ENCODE measurements around the gene MAP4K2. TPM values are rescaled to one million over a fixed set of nuclear protein-coding genes. Genes with fewer than 3 reads are reported as not detected.

Gene MAP4K2
- total RNA-seq, 1 donor from 2014 or later = 12.7 TPM

DNA sequence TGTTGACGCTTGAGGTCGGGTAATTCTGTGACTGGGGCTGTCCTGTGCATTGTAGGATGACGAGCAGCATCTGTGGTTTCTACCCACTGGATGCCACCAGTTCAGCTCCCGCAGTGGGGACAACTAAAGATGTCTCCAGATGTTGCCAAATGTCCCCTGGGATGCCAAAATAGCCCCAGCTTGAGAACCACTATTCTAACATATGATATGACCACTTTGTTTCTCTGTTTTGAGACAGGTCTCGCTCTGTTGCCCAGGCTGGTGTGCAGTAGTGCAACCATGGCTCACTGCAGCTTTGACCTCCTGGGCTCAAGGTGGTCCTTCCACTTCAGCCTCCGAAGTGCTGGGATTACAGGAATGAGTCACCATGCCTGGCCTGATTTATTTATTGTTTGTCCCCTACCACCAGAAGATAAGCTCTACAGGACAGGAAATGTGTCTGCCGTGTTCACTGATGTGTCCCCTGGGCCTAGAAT is 11.7 kb upstream of the MAP4K2 start:
- H3K27me3 Mint-ChIP-seq = no peaks in the 10 kb centered on the region
- no peak overlapping the region for H3K27ac Mint-ChIP-seq
- TF ChIP-seq CTCF (IDR thresholded peaks at IDR 0.05; ENCODE audit: unreplicated experiment) = no peak
- DNase-seq (ENCODE audit: low spot score, unreplicated experiment) = no peak
- H3K4me1 Mint-ChIP-seq (ENCODE audit: low read depth) = peaks cover 4% of the 10 kb centered on the region
- no peaks in the 10 kb centered on the region for H3K36me3 Mint-ChIP-seq (ENCODE audit: insufficient read depth)
- H3K4me3 Mint-ChIP-seq (ENCODE audit: low read depth) = no peak overlapping the region
- no peaks in the 10 kb centered on the region for H3K9me3 Mint-ChIP-seq (ENCODE audit: low read depth)

DNA sequence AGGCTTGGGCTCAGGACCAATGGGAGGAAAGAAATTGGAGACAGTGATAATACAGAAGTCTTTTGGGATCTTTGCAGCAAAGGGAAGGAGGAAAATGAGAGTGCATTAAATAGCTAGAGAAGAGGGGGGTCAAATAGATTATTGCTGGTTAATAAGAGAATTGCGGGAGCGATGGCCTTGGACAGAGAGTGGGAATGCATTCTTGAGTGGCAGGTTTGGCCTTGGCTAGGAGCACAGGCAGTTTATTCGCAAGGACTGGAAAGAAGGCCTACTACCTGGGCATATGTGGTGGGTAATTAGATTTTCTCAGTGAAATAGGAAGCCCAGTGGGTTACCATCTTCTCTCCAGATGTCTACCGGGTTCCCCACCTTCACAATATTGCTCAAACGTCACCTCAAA is 10.8 kb upstream of the MAP4K2 start:
- Mint-ChIP-seq H3K9me3 (ENCODE audit: low read depth) (no peaks in the 10 kb centered on the region), H3K36me3 (ENCODE audit: insufficient read depth) (no peaks in the 10 kb centered on the region), H3K27ac (no peak overlapping the region), H3K4me1 (ENCODE audit: low read depth) (peaks cover 10% of the 10 kb centered on the region), H3K27me3 (no peaks in the 10 kb centered on the region), H3K4me3 (ENCODE audit: low read depth) (no peak overlapping the region)
- DNase-seq (ENCODE audit: low spot score, unreplicated experiment) = no peak
- TF ChIP-seq CTCF (IDR thresholded peaks at IDR 0.05; ENCODE audit: unreplicated experiment) = no peak

DNA sequence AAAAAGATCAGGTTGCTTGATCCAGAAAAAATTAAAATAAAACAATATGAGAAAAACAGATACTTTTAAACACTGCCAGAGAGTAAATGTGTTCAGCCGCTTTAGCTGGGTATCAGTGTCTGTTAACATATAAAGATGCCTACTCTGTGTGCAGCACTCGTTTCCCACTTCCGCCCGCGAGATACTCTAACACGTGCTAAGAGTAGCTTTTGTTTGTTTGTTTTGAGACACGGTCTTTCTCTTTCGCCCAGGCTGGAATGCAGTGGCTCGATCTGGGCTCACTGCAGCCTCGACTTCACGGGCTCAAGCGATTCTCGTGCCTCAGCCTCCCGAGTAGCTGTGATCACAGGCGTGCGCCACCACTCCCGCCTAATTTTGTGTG is 7.9 kb upstream of the MAP4K2 start:
- no peak for TF ChIP-seq CTCF (IDR thresholded peaks at IDR 0.05; ENCODE audit: unreplicated experiment)
- Mint-ChIP-seq H3K27me3 (no peaks in the 10 kb centered on the region), H3K27ac (peak overlapping the region; percentile 96), H3K4me1 (ENCODE audit: low read depth) (peaks cover 10% of the 10 kb centered on the region), H3K4me3 (ENCODE audit: low read depth) (peak overlapping the region; percentile 96), H3K9me3 (ENCODE audit: low read depth) (no peaks in the 10 kb centered on the region), H3K36me3 (ENCODE audit: insufficient read depth) (peaks cover 3% of the 10 kb centered on the region)
- DNase-seq (ENCODE audit: low spot score, unreplicated experiment) = no peak

DNA sequence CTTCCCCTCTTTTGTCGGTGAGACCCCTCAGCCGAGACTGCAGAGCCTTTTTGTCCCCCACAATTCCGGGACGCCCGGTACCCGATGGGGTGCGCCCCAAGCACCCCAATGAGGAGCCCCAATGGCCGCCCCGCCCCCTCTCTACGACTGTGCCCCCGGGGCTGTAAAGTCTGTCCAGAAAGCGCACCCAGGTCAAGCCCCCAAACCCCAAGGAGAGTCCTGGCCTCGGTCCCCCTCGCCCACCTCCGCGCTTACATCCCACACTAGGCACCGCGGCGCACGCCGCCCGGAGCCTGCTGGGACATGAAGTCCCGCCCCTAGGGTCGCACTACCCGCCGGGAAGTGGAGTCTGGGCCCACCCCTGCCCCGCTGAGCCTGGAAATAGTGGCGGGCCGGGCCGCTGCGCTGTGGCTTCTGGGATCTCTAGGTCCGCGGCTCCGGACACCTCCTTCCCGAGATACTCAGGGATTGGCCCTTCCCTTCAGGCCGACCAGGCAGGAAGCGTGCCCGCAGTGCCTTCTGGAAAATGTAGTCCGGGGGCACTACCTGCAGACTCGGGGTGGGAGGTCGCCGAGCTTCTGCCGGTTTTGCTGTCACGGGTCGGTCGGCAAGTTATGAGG is 7.4 kb upstream of the MAP4K2 start, which contains the start of gene MEN1:
Gene MEN1 (minus strand): TSS at position 281 of the 620 bp plus-strand sequence. CDS start 442 bp downstream, outside the sequence.
- DNase-seq (ENCODE audit: low spot score, unreplicated experiment) = peak; percentile 93
- H3K9me3 Mint-ChIP-seq (ENCODE audit: low read depth) = no peaks in the 10 kb centered on the region
- peaks cover 9% of the 10 kb centered on the region for H3K4me1 Mint-ChIP-seq (ENCODE audit: low read depth)
- no peak for TF ChIP-seq CTCF (IDR thresholded peaks at IDR 0.05; ENCODE audit: unreplicated experiment)
- peak within 1 kb of the TSS; percentile 96 for H3K27ac Mint-ChIP-seq
- H3K27me3 Mint-ChIP-seq = no peaks in the 10 kb centered on the region
- peaks cover 4% of the 10 kb centered on the region for H3K36me3 Mint-ChIP-seq (ENCODE audit: insufficient read depth)
- H3K4me3 Mint-ChIP-seq (ENCODE audit: low read depth) = peak within 1 kb of the TSS; percentile 96

- DNase-seq (ENCODE audit: low spot score, unreplicated experiment) = peak; percentile 33
- Mint-ChIP-seq H3K4me1 (ENCODE audit: low read depth) (peaks cover 9% of the 10 kb centered on the region), H3K4me3 (ENCODE audit: low read depth) (peak overlapping the region; percentile 96), H3K27ac (peak overlapping the region; percentile 96), H3K27me3 (no peaks in the 10 kb centered on the region), H3K9me3 (ENCODE audit: low read depth) (no peaks in the 10 kb centered on the region), H3K36me3 (ENCODE audit: insufficient read depth) (peaks cover 4% of the 10 kb centered on the region)
- TF ChIP-seq CTCF (IDR thresholded peaks at IDR 0.05; ENCODE audit: unreplicated experiment) = no peak
Measured at GRCh38 chr11:64809781-64810241, 6.8 kb upstream of the MAP4K2 start.

Measured in progenitor cell of endocrine pancreas (in vitro differentiated cells).